DND-41 (cell line): Measurements from ENCODE around the gene ALPK3.

Source experiments
- ATAC-seq: fragments of 200-7000 bp; cut with Tn5 transposase; 3 replicates; pipeline ENCODE4 v1.9.1; 2021; ENCODE audit warnings: low read depth; ENCODE audit not compliant: insufficient read depth
- DNase-seq: peaks from one replicate; pipeline ENCODE4 v3.0.0-alpha.2; 2020
- H2AFZ ChIP-seq: 2 replicates; pipeline ENCODE4 v1.6.0; 2012; ENCODE audit warnings: low read depth, low read length
- H3K27ac ChIP-seq: 2 replicates; pipeline ENCODE4 v1.5.1; 2012; ENCODE audit warnings: low read length, inconsistent platforms
- H3K27me3 ChIP-seq: fragments of 200-600 bp; sonication (generic); 2 replicates; pipeline ENCODE4 v1.6.0; 2012; ENCODE audit warnings: low read length, mild to moderate bottlenecking, inconsistent platforms; ENCODE audit not compliant: insufficient read depth, poor library complexity
- H3K36me3 ChIP-seq: 2 replicates; pipeline ENCODE4 v1.5.1; 2012; ENCODE audit warnings: low read length, inconsistent platforms; ENCODE audit not compliant: insufficient read depth
- H3K4me1 ChIP-seq: 2 replicates; pipeline ENCODE4 v1.5.1; 2012; ENCODE audit warnings: mild to moderate bottlenecking, low read length; ENCODE audit not compliant: insufficient read depth
- H3K4me2 ChIP-seq: 2 replicates; pipeline ENCODE4 v1.6.0; 2012; ENCODE audit warnings: mild to moderate bottlenecking, moderate library complexity, low read length, inconsistent platforms; ENCODE audit not compliant: insufficient read depth
- H3K4me3 ChIP-seq, 2 experiments: fragments of 200-600 bp in 1 of 2; shearing (Covaris generic) in 1 of 2; 2 replicates each; pipeline ENCODE4 v1.5.1; 2012 to 2016; ENCODE audit warnings: inconsistent platforms in 2 of 2, low read length in 2 of 2, mild to moderate bottlenecking in 2 of 2, low read depth in 1 of 2, moderate library complexity in 1 of 2
- H3K79me2 ChIP-seq: 2 replicates; pipeline ENCODE4 v1.6.0; 2012; ENCODE audit warnings: low read length, inconsistent platforms; ENCODE audit not compliant: insufficient read depth
- H3K9ac ChIP-seq: 2 replicates; pipeline ENCODE4 v1.6.0; 2012; ENCODE audit warnings: low read depth, mild to moderate bottlenecking, inconsistent platforms, low read length, moderate library complexity
- H3K9me3 ChIP-seq: 2 replicates; pipeline ENCODE4 v1.5.1; 2012; ENCODE audit warnings: low read length, moderate library complexity, mild to moderate bottlenecking, inconsistent platforms; ENCODE audit not compliant: insufficient read depth, severe bottlenecking
- H4K20me1 ChIP-seq: 2 replicates; pipeline ENCODE4 v1.6.0; 2012; ENCODE audit warnings: low read length; ENCODE audit not compliant: insufficient read depth
- CTCF ChIP-seq: IDR thresholded peaks from 2 replicates; pipeline ENCODE4 v1.5.1; 2012; ENCODE audit warnings: borderline replicate concordance, low read length, moderate library complexity, mild to moderate bottlenecking; ENCODE audit not compliant: poor library complexity, severe bottlenecking; ENCODE audit errors: extremely low read depth
- EZH2 ChIP-seq: IDR thresholded peaks from 3 replicates; pipeline ENCODE4 v1.6.1; 2012; ENCODE audit warnings: borderline replicate concordance, low read depth, mild to moderate bottlenecking, moderate library complexity, low read length, inconsistent platforms; ENCODE audit not compliant: severe bottlenecking

ALPK3 gene

GRCh38 chr15:84790676-84791075 lies 26.5 kb upstream of the ALPK3 start:
- DNase-seq, result no peak
- Histone ChIP-seq H3K79me2 (peaks cover 34% of the 10 kb centered on the region), H3K9me3 (no peaks in the 10 kb centered on the region), H3K27ac (no peak overlapping the region), H3K27me3 (no peaks in the 10 kb centered on the region), H3K4me3 (no peak overlapping the region), H3K4me2 (no peak overlapping the region), H4K20me1 (peaks cover 16% of the 10 kb centered on the region; the same call in 1 of the 2 replicates), H3K9ac (no peak overlapping the region), H2AFZ (no peak overlapping the region), H3K36me3 (peaks cover 72% of the 10 kb centered on the region), H3K4me1 (no peaks in the 10 kb centered on the region)
- TF ChIP-seq EZH2 (no peak), CTCF (no peak)
- ATAC-seq, result no peak

GRCh38 chr15:84791763-84792162 lies 25.4 kb upstream of the ALPK3 start:
- Histone ChIP-seq H3K4me3 (no peak overlapping the region), H3K9ac (no peak overlapping the region), H3K9me3 (no peaks in the 10 kb centered on the region), H4K20me1 (peaks cover 9% of the 10 kb centered on the region; the same call in 1 of the 2 replicates), H3K36me3 (peaks cover 68% of the 10 kb centered on the region), H3K79me2 (peaks cover 25% of the 10 kb centered on the region), H3K27ac (no peak overlapping the region), H3K27me3 (no peaks in the 10 kb centered on the region), H3K4me2 (no peak overlapping the region), H3K4me1 (no peaks in the 10 kb centered on the region), H2AFZ (no peak overlapping the region)
- TF ChIP-seq EZH2 (no peak), CTCF (no peak)
- ATAC-seq (no peak), DNase-seq (no peak)

- peaks cover 10% of the 10 kb centered on the region for H3K79me2 ChIP-seq
- no peak for DNase-seq
Measured at GRCh38 chr15:84793431-84794161, 23.6 kb upstream of the ALPK3 start.

More at GRCh38 chr15:84793431-84794161, 23.6 kb upstream of the ALPK3 start:
- Histone ChIP-seq H2AFZ (no peak overlapping the region), H3K4me3 (no peak overlapping the region), H4K20me1 (peaks cover 22% of the 10 kb centered on the region; the same call in 1 of the 2 replicates), H3K27ac (no peak overlapping the region), H3K4me1 (no peaks in the 10 kb centered on the region), H3K36me3 (peaks cover 74% of the 10 kb centered on the region), H3K9me3 (no peaks in the 10 kb centered on the region), H3K4me2 (no peak overlapping the region), H3K9ac (no peak overlapping the region), H3K27me3 (no peaks in the 10 kb centered on the region)
- ATAC-seq, result no peak
- TF ChIP-seq EZH2 (no peak), CTCF (no peak)
